ENCODE data around the gene TSC22D1. TPM values are rescaled to one million over a fixed set of nuclear protein-coding genes. Genes with fewer than 3 reads are reported as not detected.

Gene TSC22D1
- polyA plus RNA-seq, 1 donor (not counting 4 experiments of a cell fraction or from before 2014, with no cell fraction given), result 177 TPM

DNA sequence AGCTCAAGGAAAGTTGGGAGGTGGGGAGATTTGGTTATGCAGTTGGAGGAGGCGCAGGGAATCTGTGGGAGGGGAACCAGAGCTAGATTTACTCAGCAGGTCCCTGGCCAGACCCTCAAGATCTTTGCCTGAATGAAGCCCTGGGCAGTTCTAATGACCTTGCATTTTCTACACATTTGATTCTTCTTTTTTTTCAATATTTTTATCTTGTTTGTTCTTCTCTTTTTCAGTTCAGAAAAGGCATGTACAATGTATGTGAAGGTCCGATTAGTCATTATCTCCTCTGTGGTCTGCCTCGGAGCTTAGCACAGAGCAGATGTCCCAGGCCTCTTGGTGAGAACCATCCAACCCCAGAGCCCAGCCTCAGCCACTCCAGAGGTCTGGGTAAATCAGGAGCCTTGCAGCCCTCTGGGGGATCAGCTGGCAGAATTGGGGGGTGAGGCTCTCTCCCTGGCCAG lies 178.3 kb downstream of the TSC22D1 start:
- Histone ChIP-seq H3K9ac (ENCODE audit: control insufficient read depth, extremely low read depth, insufficient read depth, low read length) (no peak overlapping the region), H3K27me3 (ENCODE audit: control insufficient read depth, extremely low read depth, insufficient read depth, low read length) (no peaks in the 10 kb centered on the region), H3K79me2 (ENCODE audit: control insufficient read depth, insufficient read depth, low read length) (no peaks in the 10 kb centered on the region), H3K4me1 (ENCODE audit: control insufficient read depth, extremely low read depth, insufficient read depth, low read length) (peaks cover 4% of the 10 kb centered on the region), H3K27ac (ENCODE audit: control insufficient read depth, insufficient read depth, low read length) (no peak overlapping the region), H3K4me2 (ENCODE audit: control insufficient read depth, extremely low read depth, insufficient read depth, low read depth, low read length) (no peak overlapping the region), H2AFZ (ENCODE audit: control insufficient read depth, low read length) (no peak overlapping the region), H4K20me1 (ENCODE audit: control insufficient read depth, extremely low read depth, insufficient read depth, low read length) (no peaks in the 10 kb centered on the region), H3K9me1 (ENCODE audit: control insufficient read depth, extremely low read depth, insufficient read depth, low read length) (no peaks in the 10 kb centered on the region), H3K9me3 (ENCODE audit: control insufficient read depth, low read depth, low read length) (no peaks in the 10 kb centered on the region), H3K4me3 (ENCODE audit: control insufficient read depth in 2 of 3, extremely low read depth in 1 of 3, insufficient read depth in 2 of 3, low read depth in 1 of 3, low read length in 3 of 3) (no peak overlapping the region), H3K36me3 (ENCODE audit: control insufficient read depth in 2 of 2, extremely low read depth in 1 of 2, insufficient read depth in 2 of 2, low read length in 2 of 2) (no peaks in the 10 kb centered on the region)
- dilution Hi-C loops (cut with MboI; ENCODE audit: extremely low pct_ligation_motif_present, low sequenced_read_pairs), result no loop called here
- TF ChIP-seq, protein P1, sequence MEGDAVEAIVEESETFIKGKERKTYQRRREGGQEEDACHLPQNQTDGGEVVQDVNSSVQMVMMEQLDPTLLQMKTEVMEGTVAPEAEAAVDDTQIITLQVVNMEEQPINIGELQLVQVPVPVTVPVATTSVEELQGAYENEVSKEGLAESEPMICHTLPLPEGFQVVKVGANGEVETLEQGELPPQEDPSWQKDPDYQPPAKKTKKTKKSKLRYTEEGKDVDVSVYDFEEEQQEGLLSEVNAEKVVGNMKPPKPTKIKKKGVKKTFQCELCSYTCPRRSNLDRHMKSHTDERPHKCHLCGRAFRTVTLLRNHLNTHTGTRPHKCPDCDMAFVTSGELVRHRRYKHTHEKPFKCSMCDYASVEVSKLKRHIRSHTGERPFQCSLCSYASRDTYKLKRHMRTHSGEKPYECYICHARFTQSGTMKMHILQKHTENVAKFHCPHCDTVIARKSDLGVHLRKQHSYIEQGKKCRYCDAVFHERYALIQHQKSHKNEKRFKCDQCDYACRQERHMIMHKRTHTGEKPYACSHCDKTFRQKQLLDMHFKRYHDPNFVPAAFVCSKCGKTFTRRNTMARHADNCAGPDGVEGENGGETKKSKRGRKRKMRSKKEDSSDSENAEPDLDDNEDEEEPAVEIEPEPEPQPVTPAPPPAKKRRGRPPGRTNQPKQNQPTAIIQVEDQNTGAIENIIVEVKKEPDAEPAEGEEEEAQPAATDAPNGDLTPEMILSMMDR (optimal IDR thresholded peaks at IDR 0.05 in 1 of 3, IDR thresholded peaks at IDR 0.05 in 1 of 3, conservative IDR thresholded peaks at IDR 0.05 in 1 of 3; ENCODE audit: extremely low read depth in 1 of 3, insufficient read depth in 2 of 3, low read length in 3 of 3), result no peak
- TF ChIP-seq EZH2 (IDR thresholded peaks at IDR 0.05; ENCODE audit: low read length), result no peak
- DNase-seq (ENCODE audit: low read depth, low spot score) (no peak), FAIRE-seq (no peak)

DNA sequence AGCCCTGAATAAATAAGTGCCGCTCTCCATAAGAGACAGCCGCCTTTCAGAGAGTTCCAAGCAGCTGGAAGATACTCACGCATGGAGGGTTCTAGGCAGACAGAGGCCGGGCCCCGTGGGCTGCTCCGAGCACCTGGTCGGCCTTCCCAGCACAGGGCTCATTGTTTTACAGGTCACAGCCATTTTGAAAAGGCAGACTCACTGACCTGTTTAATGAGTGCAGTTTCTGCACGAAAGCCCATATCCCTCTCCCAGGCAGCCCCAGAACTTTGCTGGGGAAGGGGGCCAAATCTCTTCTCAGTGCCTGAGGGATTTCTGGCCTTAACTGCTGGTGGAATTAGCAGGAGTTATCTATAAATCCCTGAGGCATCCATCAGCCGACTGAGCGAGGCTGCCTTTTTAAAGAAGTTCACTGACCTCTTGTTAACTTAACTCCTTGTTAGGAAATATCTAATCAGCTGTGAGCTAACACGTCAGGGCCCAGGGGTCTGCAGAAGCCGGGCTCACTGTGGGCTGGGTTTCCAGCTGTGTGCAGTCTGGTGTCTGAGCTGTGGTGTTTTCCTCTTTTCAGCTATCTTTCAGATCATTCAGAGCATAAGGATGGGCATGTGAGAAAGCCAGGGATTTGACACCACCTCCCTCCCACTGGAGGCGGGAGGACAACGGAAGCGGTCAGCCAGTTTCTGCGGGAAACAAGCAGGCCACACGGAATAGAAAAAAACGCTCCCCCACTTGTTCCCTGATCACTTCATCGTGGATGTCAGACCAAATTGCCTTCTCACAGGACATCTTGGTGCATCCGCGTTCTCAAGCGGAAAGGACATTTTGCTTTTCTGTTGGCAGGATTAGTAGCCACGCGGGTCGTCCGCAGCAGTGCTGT lies 179.2 kb downstream of the TSC22D1 start:
- Histone ChIP-seq H4K20me1 (ENCODE audit: control insufficient read depth, extremely low read depth, insufficient read depth, low read length) (no peaks in the 10 kb centered on the region), H3K36me3 (ENCODE audit: control insufficient read depth in 2 of 2, extremely low read depth in 1 of 2, insufficient read depth in 2 of 2, low read length in 2 of 2) (no peaks in the 10 kb centered on the region), H3K27me3 (ENCODE audit: control insufficient read depth, extremely low read depth, insufficient read depth, low read length) (no peaks in the 10 kb centered on the region), H3K9me3 (ENCODE audit: control insufficient read depth, low read depth, low read length) (no peaks in the 10 kb centered on the region), H2AFZ (ENCODE audit: control insufficient read depth, low read length) (no peak overlapping the region), H3K4me1 (ENCODE audit: control insufficient read depth, extremely low read depth, insufficient read depth, low read length) (no peaks in the 10 kb centered on the region), H3K79me2 (ENCODE audit: control insufficient read depth, insufficient read depth, low read length) (no peaks in the 10 kb centered on the region), H3K27ac (ENCODE audit: control insufficient read depth, insufficient read depth, low read length) (no peak overlapping the region), H3K4me2 (ENCODE audit: control insufficient read depth, extremely low read depth, insufficient read depth, low read depth, low read length) (no peak overlapping the region), H3K9me1 (ENCODE audit: control insufficient read depth, extremely low read depth, insufficient read depth, low read length) (no peaks in the 10 kb centered on the region), H3K9ac (ENCODE audit: control insufficient read depth, extremely low read depth, insufficient read depth, low read length) (no peak overlapping the region), H3K4me3 (ENCODE audit: control insufficient read depth in 2 of 3, extremely low read depth in 1 of 3, insufficient read depth in 2 of 3, low read depth in 1 of 3, low read length in 3 of 3) (no peak overlapping the region)
- TF ChIP-seq, protein P1 (optimal IDR thresholded peaks at IDR 0.05 in 1 of 3, IDR thresholded peaks at IDR 0.05 in 1 of 3, conservative IDR thresholded peaks at IDR 0.05 in 1 of 3; ENCODE audit: extremely low read depth in 1 of 3, insufficient read depth in 2 of 3, low read length in 3 of 3), result no peak
- no peak for TF ChIP-seq EZH2 (IDR thresholded peaks at IDR 0.05; ENCODE audit: low read length)
- DNase-seq (ENCODE audit: low read depth, low spot score) (no peak), FAIRE-seq (no peak)
- dilution Hi-C loops (cut with MboI; ENCODE audit: extremely low pct_ligation_motif_present, low sequenced_read_pairs), result no loop called here

Measured in keratinocyte (primary cell).